OCI-LY7 (cell line): ENCODE data around the gene FBXL20.

Source experiments
- CTCF ChIP-seq: fragments of 200-600 bp; sonication (generic); conservative IDR thresholded peaks from 2 replicates; pipeline ENCODE4 v1.5.1; 2014; ENCODE audit warnings: mild to moderate bottlenecking, antibody characterized with exemption, low read length, moderate library complexity, mixed read lengths
- EZH2phosphoT487 ChIP-seq: fragments of 200-600 bp; sonication (generic); IDR thresholded peaks from 2 replicates; pipeline ENCODE4 v1.6.1; 2018; ENCODE audit warnings: low read depth, borderline replicate concordance, mild to moderate bottlenecking, mixed run types, antibody characterized with exemption, low read length, moderate library complexity, mixed read lengths

GRCh38 chr17:39399791-39400190 lies 1.6 kb downstream of the FBXL20 start:
- TF ChIP-seq CTCF (no peak), EZH2phosphoT487 (no peak)
